GM23338 (cell line): ENCODE results near the gene SLX4. TPM values are rescaled to one million over a fixed set of nuclear protein-coding genes. Genes with fewer than 3 reads are reported as not detected.

Experiments
- ATAC-seq: fragments of 200-7000 bp; cut with Tn5 transposase; 3 replicates; pipeline ENCODE4 v1.9.1; 2020
- DNase-seq: peaks from one replicate; pipeline ENCODE4 v3.0.0-alpha.2; 2015; ENCODE audit warnings: low spot score
- H2AFZ ChIP-seq: fragments of 200-600 bp; sonication (generic); 2 replicates; pipeline ENCODE4 v1.8.0; 2016; ENCODE audit warnings: antibody characterized with exemption, mild to moderate bottlenecking, moderate library complexity
- H3F3A ChIP-seq: fragments of 200-600 bp; sonication (generic); replicated peaks from 2 replicates; pipeline ENCODE4 v1.8.0; 2017; ENCODE audit warnings: antibody characterized with exemption, mixed run types, low read depth
- H3K27ac ChIP-seq: fragments of 200-600 bp; sonication (generic); 2 replicates; pipeline ENCODE4 v1.6.1; 2016; ENCODE audit warnings: low read depth
- H3K27me3 ChIP-seq: fragments of 200-600 bp; sonication (generic); 2 replicates; pipeline ENCODE4 v1.8.0; 2016; ENCODE audit warnings: mild to moderate bottlenecking, mixed run types, moderate library complexity; ENCODE audit not compliant: insufficient read depth
- H3K36me3 ChIP-seq: fragments of 200-600 bp; sonication (generic); 2 replicates; pipeline ENCODE4 v1.8.0; 2016; ENCODE audit warnings: mild to moderate bottlenecking; ENCODE audit not compliant: insufficient read depth
- H3K4me1 ChIP-seq: fragments of 200-600 bp; sonication (generic); 2 replicates; pipeline ENCODE4 v1.8.0; 2016; ENCODE audit warnings: mild to moderate bottlenecking, moderate library complexity; ENCODE audit not compliant: insufficient read depth
- H3K4me2 ChIP-seq: fragments of 200-600 bp; sonication (generic); 2 replicates; pipeline ENCODE4 v1.7.1; 2017; ENCODE audit warnings: mixed run types
- H3K4me3 ChIP-seq: fragments of 200-600 bp; sonication (generic); 2 replicates; pipeline ENCODE4 v1.6.1; 2016; ENCODE audit warnings: mixed run types
- H3K79me2 ChIP-seq: fragments of 200-600 bp; sonication (generic); replicated peaks from 2 replicates; pipeline ENCODE4 v1.8.0; 2017; ENCODE audit warnings: mild to moderate bottlenecking; ENCODE audit not compliant: insufficient read depth
- H3K9me2 ChIP-seq: fragments of 200-600 bp; sonication (generic); 2 replicates; pipeline ENCODE4 v1.8.0; 2017; ENCODE audit not compliant: insufficient read depth
- H4K20me1 ChIP-seq: fragments of 200-600 bp; sonication (generic); replicated peaks from 2 replicates; pipeline ENCODE4 v1.8.0; 2017; ENCODE audit warnings: mild to moderate bottlenecking; ENCODE audit not compliant: insufficient read depth
- H3K27ac Mint-ChIP-seq: 2 replicates; pipeline ENCODE4 v1.8.0; 2020; ENCODE audit warnings: inconsistent platforms, mild to moderate bottlenecking, moderate library complexity, mixed read lengths
- H3K27me3 Mint-ChIP-seq: 3 replicates; pipeline ENCODE4 v1.8.0; 2022; ENCODE audit warnings: low read depth, mild to moderate bottlenecking, moderate library complexity, mixed read lengths, inconsistent platforms; ENCODE audit not compliant: insufficient read depth, poor library complexity
- H3K36me3 Mint-ChIP-seq: 3 replicates; pipeline ENCODE4 v1.8.0; 2021; ENCODE audit warnings: low read depth, mild to moderate bottlenecking, inconsistent platforms, moderate library complexity, mixed read lengths
- H3K4me1 Mint-ChIP-seq: 3 replicates; pipeline ENCODE4 v1.8.0; 2020; ENCODE audit warnings: mild to moderate bottlenecking, inconsistent platforms, mixed read lengths
- H3K4me3 Mint-ChIP-seq: 3 replicates; pipeline ENCODE4 v1.8.0; 2021; ENCODE audit warnings: moderate library complexity, mild to moderate bottlenecking, inconsistent platforms, mixed read lengths
- H3K9me3 Mint-ChIP-seq: 3 replicates; pipeline ENCODE4 v1.8.0; 2020; ENCODE audit warnings: moderate library complexity, mild to moderate bottlenecking, inconsistent platforms, mixed read lengths
- CREB1 ChIP-seq: fragments of 250-450 bp; sonication (Bioruptor Pico); IDR thresholded peaks from 2 replicates; pipeline ENCODE4 v1.5.0; 2020; ENCODE audit warnings: low read depth, mild to moderate bottlenecking, moderate library complexity
- ETS1 ChIP-seq: IDR thresholded peaks from 2 replicates; pipeline ENCODE4 v1.6.1; 2016; ENCODE audit warnings: antibody characterized with exemption
- EZH2 ChIP-seq: fragments of 200-600 bp; sonication (generic); IDR thresholded peaks from one replicate; pipeline ENCODE4 v1.8.0; 2017; ENCODE audit warnings: antibody characterized with exemption, mild to moderate bottlenecking, low read depth; ENCODE audit not compliant: unreplicated experiment
- EZH2phosphoT487 ChIP-seq: fragments of 200-600 bp; sonication (generic); IDR thresholded peaks from one replicate; pipeline ENCODE4 v1.8.1; 2018; ENCODE audit warnings: antibody characterized with exemption; ENCODE audit not compliant: unreplicated experiment
- NANOG ChIP-seq: IDR thresholded peaks from 2 replicates; pipeline ENCODE4 v1.6.1; 2016; ENCODE audit warnings: antibody characterized with exemption, borderline replicate concordance
- POLR2AphosphoS5 ChIP-seq: IDR thresholded peaks from 2 replicates; pipeline ENCODE4 v1.6.1; 2016; ENCODE audit warnings: antibody characterized with exemption, low read depth
- REST ChIP-seq: IDR thresholded peaks from one replicate; pipeline ENCODE4 v1.6.1; 2018; ENCODE audit warnings: antibody characterized with exemption; ENCODE audit not compliant: unreplicated experiment
- ZNF114 ChIP-seq: fragments of 250-450 bp; sonication (Bioruptor Pico); IDR thresholded peaks from 2 replicates; pipeline ENCODE4 v1.5.0; 2020; ENCODE audit warnings: mild to moderate bottlenecking, moderate library complexity
- ZNF462 ChIP-seq: fragments of 250-450 bp; sonication (Bioruptor Pico); IDR thresholded peaks from 2 replicates; pipeline ENCODE4 v1.5.0; 2020; ENCODE audit warnings: mild to moderate bottlenecking, moderate library complexity
- polyA plus RNA-seq: library from polyadenylated mRNA; unstranded; fragments of >200 nt; fragmentation: Nextera tagmentation; extraction: Ambion mirVana; gene quantifications from 2 replicates; pipeline ENCODE4 v1.2.1, GENCODE V29; 2016
- total RNA-seq: library from RNA; depleted of rRNA; stranded (reverse); fragments of >200 nt; shearing (Covaris generic); gene quantifications from 2 replicates; pipeline ENCODE4 v1.2.3, GENCODE V29; 2014
- TF ChIP-seq, protein P1 (sequence below), 2 experiments: fragments of 200-600 bp in 1 of 2; sonication (generic) in 1 of 2; conservative IDR thresholded peaks; 2 replicates each; pipeline versions ENCODE4 v1.5.1 to v1.6.1; 2016 to 2017; ENCODE audit warnings: antibody characterized with exemption in 2 of 2, low read depth in 2 of 2, mild to moderate bottlenecking in 2 of 2, moderate library complexity in 1 of 2

SLX4 gene
- total and polyA plus RNA-seq, 2 experiments from 2014 or later: 3.0 to 15.2 TPM

- TF ChIP-seq, protein P1, sequence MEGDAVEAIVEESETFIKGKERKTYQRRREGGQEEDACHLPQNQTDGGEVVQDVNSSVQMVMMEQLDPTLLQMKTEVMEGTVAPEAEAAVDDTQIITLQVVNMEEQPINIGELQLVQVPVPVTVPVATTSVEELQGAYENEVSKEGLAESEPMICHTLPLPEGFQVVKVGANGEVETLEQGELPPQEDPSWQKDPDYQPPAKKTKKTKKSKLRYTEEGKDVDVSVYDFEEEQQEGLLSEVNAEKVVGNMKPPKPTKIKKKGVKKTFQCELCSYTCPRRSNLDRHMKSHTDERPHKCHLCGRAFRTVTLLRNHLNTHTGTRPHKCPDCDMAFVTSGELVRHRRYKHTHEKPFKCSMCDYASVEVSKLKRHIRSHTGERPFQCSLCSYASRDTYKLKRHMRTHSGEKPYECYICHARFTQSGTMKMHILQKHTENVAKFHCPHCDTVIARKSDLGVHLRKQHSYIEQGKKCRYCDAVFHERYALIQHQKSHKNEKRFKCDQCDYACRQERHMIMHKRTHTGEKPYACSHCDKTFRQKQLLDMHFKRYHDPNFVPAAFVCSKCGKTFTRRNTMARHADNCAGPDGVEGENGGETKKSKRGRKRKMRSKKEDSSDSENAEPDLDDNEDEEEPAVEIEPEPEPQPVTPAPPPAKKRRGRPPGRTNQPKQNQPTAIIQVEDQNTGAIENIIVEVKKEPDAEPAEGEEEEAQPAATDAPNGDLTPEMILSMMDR (conservative IDR thresholded peaks at IDR 0.05; ENCODE audit: low read depth in 2 of 2): no peak
- no peak for TF ChIP-seq EZH2
- TF ChIP-seq ETS1: no peak
Measured at GRCh38 chr16:3536271-3536731, 75.1 kb downstream of the SLX4 start (continued).

GRCh38 chr16:3534126-3534525 lies 77.3 kb downstream of the SLX4 start:
- Histone ChIP-seq H3F3A (no peaks in the 10 kb centered on the region; the same call in 1 of the 2 replicates), H4K20me1 (no peaks in the 10 kb centered on the region), H3K9me2 (no peaks in the 10 kb centered on the region), H3K79me2 (no peaks in the 10 kb centered on the region), H3K4me1 (no peaks in the 10 kb centered on the region), H3K27me3 (no peaks in the 10 kb centered on the region), H3K27ac (no peak overlapping the region), H3K4me2 (no peak overlapping the region), H3K36me3 (no peaks in the 10 kb centered on the region), H2AFZ (no peak overlapping the region), H3K4me3 (no peak overlapping the region)
- H3K27ac Mint-ChIP-seq: no peak overlapping the region
- no peak for DNase-seq
- H3K36me3 Mint-ChIP-seq: peaks cover 36% of the 10 kb centered on the region
- no peak for ATAC-seq
- no peaks in the 10 kb centered on the region for H3K4me1 Mint-ChIP-seq
- no peak overlapping the region for H3K4me3 Mint-ChIP-seq
- peaks cover 6% of the 10 kb centered on the region for H3K27me3 Mint-ChIP-seq
- H3K9me3 Mint-ChIP-seq: no peaks in the 10 kb centered on the region
- TF ChIP-seq ZNF114 (CRISPR knock-in tag) (no peak), REST (no peak), EZH2phosphoT487 (no peak), POLR2AphosphoS5 (no peak), EZH2 (no peak), NANOG (no peak), CREB1 (CRISPR knock-in tag) (no peak), ZNF462 (CRISPR knock-in tag) (no peak)
- TF ChIP-seq, protein P1 (conservative IDR thresholded peaks at IDR 0.05; ENCODE audit: low read depth in 2 of 2): no peak
